GM18909 (cell line): Measurements from ENCODE around the gene RAPGEF2.
"Not testable (repeated sequence)": the region's sequence is repeated elsewhere in the genome, so short reads cannot be mapped to it uniquely, and the experiment has no call there.

Experiments used
- ATAC-seq: cut with Tn5 transposase; IDR thresholded peaks from one replicate; pipeline ENCODE4 v1.9.1; 2021; ENCODE audit warnings: mild to moderate bottlenecking; ENCODE audit not compliant: unreplicated experiment, poor library complexity

Gene RAPGEF2

DNA sequence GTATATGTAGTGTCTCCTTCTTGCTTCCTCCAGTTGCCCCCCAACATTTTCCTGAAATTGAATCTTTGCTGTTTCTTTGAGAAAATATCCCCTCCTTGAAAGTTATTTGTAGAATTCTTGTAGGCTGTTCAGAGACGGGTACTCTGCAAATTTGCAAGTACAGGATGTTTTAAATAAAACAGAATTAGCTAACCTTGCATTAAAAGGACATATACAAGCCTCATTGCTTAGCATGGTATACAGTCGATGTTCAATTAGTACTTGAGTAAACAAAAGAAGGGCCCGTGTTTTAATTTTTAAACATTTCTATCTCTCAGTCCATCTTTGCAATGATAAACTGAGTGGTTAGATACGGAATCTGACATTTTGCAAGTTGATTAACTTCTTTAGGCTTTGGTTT is 50.8 kb downstream of the RAPGEF2 start:
- ATAC-seq: no peak

DNA sequence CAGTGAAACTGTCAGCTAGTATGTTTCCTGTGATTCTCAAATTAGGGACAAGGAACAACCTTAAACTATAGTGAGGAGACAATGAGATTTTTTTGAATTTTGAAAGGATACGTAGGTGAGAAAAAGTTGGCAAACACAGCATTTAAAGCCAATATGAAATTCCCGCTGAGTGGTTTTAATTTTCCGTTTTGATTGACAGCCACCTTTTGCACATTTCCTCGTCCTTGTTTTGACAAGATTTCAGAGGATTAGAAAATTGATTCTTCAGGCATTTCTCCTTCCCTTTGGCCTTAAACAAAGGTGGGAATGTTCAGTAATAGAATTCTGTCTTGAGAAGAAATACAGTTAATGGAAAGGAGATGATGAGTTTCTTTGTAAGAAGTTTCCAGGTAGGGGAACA is 52.2 kb downstream of the RAPGEF2 start:
- ATAC-seq: no peak

DNA sequence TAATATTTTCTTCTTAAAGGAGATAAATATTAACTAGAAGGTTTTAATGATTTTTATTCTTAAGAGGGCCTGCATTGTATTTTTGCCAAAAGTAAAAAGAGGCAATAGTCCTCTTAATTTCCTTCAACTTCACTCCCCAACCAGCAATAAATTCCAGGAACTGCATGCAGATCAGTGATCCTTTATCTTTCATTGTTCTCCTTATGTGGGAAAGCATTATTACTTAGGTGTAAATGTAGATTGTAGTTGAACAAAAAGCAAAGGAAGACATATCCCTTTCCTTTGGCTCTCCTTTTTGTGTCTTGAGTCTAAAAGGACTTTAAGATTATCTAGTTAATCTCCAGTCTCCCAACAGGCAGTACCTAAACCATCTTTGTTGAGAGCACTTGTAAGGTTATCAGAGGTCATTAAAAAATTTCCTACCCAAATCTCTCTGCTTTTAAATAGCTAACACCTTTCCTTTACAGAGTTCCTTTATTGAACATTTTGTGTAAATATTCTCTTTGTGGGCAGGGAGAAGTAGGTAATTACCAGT is 55.3 kb downstream of the RAPGEF2 start:
- no peak for ATAC-seq

- no peak for ATAC-seq
Observed at GRCh38 chr4:159158985-159159384, 56.1 kb downstream of the RAPGEF2 start.

GRCh38 chr4:159159611-159160010 is 56.7 kb downstream of the RAPGEF2 start:
- ATAC-seq: no peak

GRCh38 chr4:159160242-159160641 is 57.4 kb downstream of the RAPGEF2 start:
- ATAC-seq: no peak

GRCh38 chr4:159161436-159161835 is 58.6 kb downstream of the RAPGEF2 start:
- not testable (repeated sequence) for ATAC-seq

DNA sequence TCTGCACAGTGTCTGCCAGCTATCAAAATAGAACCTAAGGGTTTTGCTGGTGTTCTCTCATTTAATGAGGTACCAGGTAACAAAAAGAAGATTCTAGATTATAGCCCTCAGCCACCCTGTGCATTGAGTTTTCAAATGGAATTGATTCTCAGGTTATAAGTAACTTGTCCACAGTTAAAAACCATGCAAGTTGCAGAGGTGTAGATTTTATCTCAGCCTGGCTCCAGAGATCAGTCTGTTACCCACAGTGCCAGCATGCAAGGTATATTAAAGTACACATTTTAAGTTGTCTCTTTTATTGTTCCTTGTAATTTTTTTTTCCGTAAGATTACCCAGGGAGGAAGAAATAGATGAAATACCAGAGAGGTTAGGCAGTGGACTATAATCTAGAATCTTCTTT is 59.7 kb downstream of the RAPGEF2 start:
- no peak for ATAC-seq

DNA sequence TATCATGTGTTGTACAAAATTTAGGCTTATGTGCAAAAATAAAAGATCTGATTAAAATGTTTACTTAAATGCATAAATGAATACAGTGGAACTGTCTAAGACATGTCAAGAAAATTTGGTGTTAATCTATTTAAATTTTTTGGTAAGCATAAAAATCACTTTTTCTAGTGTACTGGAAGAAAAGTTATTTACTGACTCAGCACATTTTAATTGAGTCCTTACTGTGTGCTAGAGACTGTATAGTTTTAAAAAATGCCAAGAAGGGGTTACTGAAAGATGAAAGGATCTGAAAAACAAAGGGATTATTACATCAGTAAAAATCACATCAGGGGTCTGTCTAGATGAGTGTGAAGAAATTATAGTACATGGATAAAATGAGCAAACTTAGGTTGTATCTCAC is 60.6 kb downstream of the RAPGEF2 start:
- no peak for ATAC-seq

GRCh38 chr4:159169404-159170302 is 66.8 kb downstream of the RAPGEF2 start:
- peak; percentile 61 for ATAC-seq

- no peak for ATAC-seq
Observed at GRCh38 chr4:159171287-159171686, 68.4 kb downstream of the RAPGEF2 start.

DNA sequence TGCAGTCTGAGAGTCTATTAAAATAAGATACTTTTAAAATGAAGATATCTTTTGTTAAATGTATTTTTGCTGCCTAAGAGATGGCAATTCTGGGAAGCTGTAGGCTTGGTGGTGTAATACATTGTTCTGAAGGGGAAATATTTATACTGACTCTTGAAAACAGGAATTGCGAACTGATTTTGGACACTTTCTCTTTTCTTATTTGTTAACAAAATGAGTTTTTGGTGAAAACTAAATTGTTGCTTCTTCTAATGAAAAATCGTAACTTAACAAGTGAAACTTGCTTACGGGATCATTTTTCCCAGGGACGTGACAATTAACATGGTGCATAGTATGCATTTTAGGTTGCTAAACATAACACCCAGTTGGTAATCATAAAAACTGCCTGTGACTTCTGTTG is 71.0 kb downstream of the RAPGEF2 start:
- no peak for ATAC-seq

DNA sequence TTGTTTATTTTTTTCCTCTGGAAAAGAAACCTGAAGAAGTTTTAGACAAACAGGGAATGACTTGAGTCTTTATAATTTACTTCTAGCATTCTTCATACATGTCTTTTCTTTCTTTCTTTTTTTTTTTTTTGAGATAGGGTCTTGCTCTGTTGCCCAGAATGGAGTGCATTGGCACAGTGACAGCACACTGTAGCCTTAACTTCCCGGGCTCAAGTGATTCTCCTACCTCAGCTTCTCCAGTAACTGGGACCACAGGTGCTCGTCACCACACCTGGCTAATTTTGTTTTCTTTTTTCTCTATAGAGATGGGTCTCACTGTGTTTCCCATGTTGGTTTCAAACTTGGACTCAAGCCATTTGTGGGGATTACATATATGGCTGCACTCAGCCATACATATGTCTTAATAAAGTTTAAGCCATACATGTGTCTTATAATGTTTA is 71.8 kb downstream of the RAPGEF2 start:
- ATAC-seq: no peak

DNA sequence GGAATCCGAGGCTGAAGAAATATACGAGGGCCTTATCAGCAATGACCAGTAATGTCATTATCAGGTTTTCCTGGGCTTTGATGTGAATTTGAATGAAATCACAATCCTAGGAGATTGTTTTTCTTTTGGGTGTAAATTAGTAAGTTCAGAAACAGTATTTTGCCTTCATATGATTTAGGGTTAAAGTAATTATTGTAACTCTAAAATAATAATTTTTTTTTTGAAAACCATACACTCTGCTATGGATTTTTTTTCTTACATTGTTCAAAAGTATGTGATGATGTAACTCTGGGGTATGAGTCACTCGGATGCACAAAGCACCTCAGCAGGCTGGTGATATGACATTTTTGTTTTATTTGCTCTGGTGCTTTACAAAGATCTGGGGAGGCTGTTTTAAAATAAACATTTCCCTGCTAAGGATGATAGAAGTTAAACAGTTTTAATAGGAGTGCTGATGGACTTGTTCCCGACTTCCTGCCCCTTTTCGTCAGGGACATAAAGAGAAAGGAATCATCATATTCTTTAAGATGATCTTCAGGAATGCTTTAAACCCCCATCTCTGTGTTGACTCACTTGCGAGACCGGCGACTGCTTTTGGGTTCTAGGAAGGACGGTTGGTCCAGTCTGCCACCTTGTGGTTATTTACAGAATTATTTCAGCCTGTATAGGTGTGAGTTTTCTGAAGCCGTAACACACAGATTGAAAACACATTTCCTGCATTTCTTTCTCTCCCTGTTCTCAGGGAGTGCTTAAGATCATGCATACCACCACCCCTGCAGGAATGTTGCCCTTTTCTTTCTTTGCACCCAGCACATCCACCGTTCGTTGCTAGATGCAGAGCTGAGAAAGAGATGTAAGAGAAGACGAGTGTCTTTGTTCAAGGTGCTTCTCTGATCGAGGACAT is 72.5 kb downstream of the RAPGEF2 start:
- ATAC-seq: peak; percentile 59

GRCh38 chr4:159175989-159176375 is 73.1 kb downstream of the RAPGEF2 start:
- ATAC-seq: no peak

DNA sequence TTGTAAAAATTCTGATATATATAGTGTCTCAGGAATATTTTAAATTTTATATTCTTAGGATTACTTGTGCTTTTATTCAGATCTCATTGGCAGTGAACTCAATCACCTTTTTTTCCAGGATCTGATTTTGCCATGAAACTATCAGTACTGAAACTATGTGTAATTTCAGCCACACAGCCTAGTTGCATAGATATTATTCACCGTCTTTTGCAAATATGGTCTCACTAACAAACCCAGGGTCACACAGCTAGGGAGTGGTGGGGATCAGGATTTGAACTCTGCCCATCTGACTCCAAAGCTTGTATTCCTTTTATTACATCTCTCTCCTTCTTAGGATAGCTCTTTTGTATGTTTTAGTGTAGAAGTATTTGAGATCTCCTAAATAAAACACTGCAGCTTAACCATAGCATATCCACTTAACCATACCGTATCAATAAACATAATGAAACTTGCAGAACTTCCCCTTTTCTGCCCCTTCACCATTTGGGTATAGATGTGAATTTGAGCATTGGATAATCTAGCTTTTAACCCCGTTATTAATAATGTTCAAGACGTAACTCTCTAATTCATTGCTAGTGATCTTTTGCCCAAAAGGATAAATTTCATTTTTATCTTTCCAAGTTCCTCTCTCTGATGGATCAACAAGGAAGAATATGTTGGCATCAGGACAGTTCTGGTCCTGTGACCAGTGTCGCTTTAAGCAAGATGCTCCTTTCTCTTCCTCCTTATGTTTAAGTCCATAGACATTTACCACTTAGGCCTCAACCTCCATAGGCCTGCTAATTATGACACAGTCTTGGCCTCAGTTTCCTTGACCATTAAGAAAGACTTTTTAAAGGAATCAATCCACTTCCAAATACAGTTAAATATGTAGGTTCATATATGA is 74.6 kb downstream of the RAPGEF2 start:
- peak; percentile 48 for ATAC-seq

DNA sequence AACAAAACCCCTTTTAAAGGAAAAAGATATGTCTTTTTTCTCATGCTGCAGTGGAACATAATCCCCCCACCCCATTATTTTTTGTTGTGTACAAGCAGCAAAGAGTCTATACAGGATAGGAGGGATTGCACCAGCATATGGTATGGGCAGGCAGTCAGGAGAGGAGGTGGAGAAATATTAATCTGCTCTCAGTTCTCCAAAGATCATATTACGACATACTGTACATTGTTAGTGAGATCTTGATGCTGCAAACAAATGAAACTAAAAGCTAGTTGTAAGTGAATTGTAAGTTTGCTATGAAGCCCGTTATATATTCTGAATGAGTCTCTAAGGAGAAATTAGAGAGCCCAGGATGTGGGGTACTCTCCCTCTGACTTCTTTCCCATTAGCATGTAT is 75.3 kb downstream of the RAPGEF2 start:
- no peak for ATAC-seq

- no peak for ATAC-seq
Observed at GRCh38 chr4:159178979-159179969, 76.4 kb downstream of the RAPGEF2 start.
